Ishikawa (cell line): Measurements from ENCODE around the gene EPN2.

Experiments used
- CEBPB ChIP-seq: IDR thresholded peaks from 2 replicates; pipeline ENCODE4 v1.6.1; 2012
- CREB1 ChIP-seq: IDR thresholded peaks from 2 replicates; pipeline ENCODE4 v1.6.1; 2012; ENCODE audit warnings: low read depth
- EGR1 ChIP-seq: IDR thresholded peaks from 2 replicates; pipeline ENCODE4 v1.6.1; 2012
- EP300 ChIP-seq: IDR thresholded peaks from 2 replicates; pipeline ENCODE4 v1.6.1; 2012; ENCODE audit warnings: borderline replicate concordance
- FOXM1 ChIP-seq: IDR thresholded peaks from 2 replicates; pipeline ENCODE4 v1.6.1; 2012; ENCODE audit warnings: low read depth, borderline replicate concordance
- NFIC ChIP-seq: IDR thresholded peaks from 2 replicates; pipeline ENCODE4 v1.6.1; 2012
- RAD21 ChIP-seq: IDR thresholded peaks from 2 replicates; pipeline ENCODE4 v1.6.1; 2012; ENCODE audit warnings: low read depth
- TAF1 ChIP-seq: IDR thresholded peaks from 2 replicates; pipeline ENCODE4 v1.6.1; 2012; ENCODE audit warnings: low read depth, mild to moderate bottlenecking
- TCF12 ChIP-seq: IDR thresholded peaks from 2 replicates; pipeline ENCODE4 v1.6.1; 2012; ENCODE audit warnings: low read depth
- TEAD4 ChIP-seq: IDR thresholded peaks from 2 replicates; pipeline ENCODE4 v1.6.1; 2012
- YY1 ChIP-seq: IDR thresholded peaks from 2 replicates; pipeline ENCODE4 v1.6.1; 2012; ENCODE audit warnings: low read depth
- ZBTB7A ChIP-seq: IDR thresholded peaks from 2 replicates; pipeline ENCODE4 v1.6.1; 2012; ENCODE audit warnings: low read depth
- TF ChIP-seq, protein P1 (sequence below): IDR thresholded peaks from 2 replicates; pipeline ENCODE4 v1.6.1; 2012; ENCODE audit warnings: low read depth, mild to moderate bottlenecking
- TF ChIP-seq, protein P2 (sequence below): IDR thresholded peaks from 2 replicates; pipeline ENCODE4 v1.6.1; 2012
- TF ChIP-seq, protein P3 (sequence below): IDR thresholded peaks from 2 replicates; pipeline ENCODE4 v1.6.1; 2012

EPN2 gene

DNA sequence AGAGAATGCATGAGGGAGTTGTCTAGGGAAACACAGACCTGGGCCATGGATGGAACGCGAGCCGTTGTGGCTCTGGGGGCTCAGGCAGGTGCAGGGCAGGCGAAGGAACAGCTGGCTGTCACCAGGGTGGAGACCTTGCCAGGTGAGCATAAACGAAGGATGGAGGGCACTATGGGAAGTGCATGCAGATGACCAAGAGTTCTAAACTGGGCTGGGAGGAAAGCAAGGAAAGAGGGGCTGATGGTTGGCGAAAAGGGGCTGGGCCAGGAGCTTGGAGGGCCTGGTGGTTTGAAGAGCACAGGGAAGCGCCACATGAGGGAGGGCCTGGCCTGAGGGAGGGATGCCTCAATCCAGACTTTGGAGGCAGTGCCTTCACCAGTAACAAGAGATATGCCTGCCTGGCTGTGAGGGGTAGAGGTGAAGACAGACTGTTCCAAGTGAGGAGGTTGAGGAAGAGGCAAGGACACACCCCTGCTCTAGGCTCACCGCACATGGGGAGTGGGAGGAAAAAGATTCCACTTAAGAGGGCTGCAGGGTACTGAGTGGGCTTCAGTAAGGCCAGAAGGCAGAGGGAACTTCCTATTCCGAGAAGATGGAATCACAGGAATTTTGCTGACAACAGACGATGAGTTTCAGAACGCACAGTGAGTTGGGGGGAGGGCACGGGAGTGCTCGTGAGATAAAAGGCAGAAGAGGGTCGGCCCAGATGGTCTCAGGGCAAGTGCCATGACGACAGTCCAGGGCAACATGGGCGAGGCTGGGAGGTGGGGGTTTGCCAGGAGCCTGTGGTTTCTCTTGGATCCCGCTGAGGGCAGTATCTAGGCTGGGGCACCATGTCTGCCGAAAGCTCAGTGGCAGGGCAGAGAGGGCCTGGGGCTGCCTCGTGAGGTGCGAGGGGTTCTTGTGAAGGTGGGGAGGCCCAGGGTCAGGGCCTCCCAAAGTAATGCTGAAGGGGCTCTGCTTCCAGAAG lies 104.8 kb downstream of the EPN2 start:
- TF ChIP-seq TAF1 = no peak

DNA sequence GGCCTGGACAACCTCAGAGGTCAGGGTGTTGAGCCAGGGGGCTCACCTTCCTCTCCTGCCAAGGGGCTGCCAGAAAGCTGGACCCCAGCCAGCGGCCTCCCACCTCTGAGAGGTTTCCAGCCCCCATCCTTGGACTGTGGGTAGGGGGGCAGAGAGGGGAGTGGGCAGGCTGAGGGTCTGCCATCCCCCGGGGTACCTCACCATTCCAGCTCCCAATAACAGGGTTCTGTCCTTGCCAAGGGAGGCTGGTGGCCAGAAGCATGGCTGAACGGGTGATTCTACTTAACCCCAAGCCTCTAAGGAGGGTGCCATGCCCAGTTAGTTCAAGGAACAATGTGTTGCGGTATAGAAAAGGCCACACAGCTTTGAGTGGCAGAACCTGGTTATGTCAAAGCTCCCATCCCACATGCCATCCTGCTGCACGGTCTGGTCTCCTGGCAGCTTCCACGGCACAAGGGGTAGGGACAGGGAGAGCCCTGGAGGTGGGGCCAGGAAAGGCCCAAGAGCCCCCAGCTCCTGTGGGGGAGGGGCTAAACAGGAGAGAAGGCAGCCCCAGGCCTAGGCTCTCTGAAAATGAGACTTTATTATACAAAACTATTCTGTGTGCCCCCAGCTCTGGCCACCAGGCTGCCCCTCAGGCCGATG lies 105.6 kb downstream of the EPN2 start:
- no peak for TF ChIP-seq FOXM1
- TF ChIP-seq EGR1 = no peak
- no peak for TF ChIP-seq YY1

DNA sequence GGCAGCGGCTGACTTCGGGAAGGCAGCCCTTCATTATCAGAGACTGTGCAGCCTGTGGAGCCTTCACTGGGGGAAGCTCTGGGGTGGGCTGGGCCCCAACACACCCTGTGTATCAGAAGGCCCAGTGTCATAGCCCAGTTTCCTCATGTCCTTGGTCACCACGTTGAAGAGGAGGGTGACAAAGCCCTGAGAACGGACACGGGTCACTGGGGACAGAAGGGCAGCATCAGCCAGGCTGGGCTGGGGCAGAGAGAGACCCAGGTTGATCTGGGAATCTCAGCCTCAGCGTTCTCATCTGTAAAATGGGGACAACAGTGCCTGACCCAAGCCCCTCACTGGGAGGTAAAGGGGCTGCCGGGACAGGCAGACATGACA lies 106.1 kb downstream of the EPN2 start:
- no peak for TF ChIP-seq EGR1
- no peak for TF ChIP-seq YY1
- TF ChIP-seq FOXM1 = no peak
- no peak for TF ChIP-seq RAD21
- TF ChIP-seq, protein P1, sequence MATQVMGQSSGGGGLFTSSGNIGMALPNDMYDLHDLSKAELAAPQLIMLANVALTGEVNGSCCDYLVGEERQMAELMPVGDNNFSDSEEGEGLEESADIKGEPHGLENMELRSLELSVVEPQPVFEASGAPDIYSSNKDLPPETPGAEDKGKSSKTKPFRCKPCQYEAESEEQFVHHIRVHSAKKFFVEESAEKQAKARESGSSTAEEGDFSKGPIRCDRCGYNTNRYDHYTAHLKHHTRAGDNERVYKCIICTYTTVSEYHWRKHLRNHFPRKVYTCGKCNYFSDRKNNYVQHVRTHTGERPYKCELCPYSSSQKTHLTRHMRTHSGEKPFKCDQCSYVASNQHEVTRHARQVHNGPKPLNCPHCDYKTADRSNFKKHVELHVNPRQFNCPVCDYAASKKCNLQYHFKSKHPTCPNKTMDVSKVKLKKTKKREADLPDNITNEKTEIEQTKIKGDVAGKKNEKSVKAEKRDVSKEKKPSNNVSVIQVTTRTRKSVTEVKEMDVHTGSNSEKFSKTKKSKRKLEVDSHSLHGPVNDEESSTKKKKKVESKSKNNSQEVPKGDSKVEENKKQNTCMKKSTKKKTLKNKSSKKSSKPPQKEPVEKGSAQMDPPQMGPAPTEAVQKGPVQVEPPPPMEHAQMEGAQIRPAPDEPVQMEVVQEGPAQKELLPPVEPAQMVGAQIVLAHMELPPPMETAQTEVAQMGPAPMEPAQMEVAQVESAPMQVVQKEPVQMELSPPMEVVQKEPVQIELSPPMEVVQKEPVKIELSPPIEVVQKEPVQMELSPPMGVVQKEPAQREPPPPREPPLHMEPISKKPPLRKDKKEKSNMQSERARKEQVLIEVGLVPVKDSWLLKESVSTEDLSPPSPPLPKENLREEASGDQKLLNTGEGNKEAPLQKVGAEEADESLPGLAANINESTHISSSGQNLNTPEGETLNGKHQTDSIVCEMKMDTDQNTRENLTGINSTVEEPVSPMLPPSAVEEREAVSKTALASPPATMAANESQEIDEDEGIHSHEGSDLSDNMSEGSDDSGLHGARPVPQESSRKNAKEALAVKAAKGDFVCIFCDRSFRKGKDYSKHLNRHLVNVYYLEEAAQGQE = no peak
- TF ChIP-seq TEAD4 = no peak
- no peak for TF ChIP-seq TAF1
- TF ChIP-seq ZBTB7A = no peak

DNA sequence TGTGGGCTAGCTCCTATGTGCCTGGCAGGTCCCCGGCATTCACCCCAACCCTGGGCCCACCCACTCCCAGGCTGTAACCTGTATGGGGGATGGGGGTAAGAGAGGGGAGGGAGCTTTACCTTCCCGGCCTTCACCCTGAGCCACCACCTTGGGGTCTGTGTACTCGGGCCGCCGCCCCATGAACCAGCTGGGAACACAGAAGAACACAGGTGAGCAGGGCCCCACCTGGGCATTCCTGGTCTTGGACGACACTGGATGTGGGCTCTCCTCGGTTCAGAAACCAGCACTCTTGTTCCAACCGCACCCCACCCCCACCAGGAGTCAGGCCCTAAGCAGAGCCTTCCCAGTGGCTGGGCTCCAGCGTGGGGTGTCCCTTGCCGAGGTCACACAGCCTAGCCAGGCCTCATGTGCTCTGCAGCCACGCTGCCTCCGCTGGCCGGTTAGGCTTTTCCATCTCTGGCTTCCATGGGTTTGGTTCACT lies 106.5 kb downstream of the EPN2 start:
- TF ChIP-seq NFIC (no peak), RAD21 (no peak), ZBTB7A (no peak), FOXM1 (no peak), TCF12 (no peak), TEAD4 (no peak), EGR1 (no peak)
- TF ChIP-seq, protein P1 = no peak

DNA sequence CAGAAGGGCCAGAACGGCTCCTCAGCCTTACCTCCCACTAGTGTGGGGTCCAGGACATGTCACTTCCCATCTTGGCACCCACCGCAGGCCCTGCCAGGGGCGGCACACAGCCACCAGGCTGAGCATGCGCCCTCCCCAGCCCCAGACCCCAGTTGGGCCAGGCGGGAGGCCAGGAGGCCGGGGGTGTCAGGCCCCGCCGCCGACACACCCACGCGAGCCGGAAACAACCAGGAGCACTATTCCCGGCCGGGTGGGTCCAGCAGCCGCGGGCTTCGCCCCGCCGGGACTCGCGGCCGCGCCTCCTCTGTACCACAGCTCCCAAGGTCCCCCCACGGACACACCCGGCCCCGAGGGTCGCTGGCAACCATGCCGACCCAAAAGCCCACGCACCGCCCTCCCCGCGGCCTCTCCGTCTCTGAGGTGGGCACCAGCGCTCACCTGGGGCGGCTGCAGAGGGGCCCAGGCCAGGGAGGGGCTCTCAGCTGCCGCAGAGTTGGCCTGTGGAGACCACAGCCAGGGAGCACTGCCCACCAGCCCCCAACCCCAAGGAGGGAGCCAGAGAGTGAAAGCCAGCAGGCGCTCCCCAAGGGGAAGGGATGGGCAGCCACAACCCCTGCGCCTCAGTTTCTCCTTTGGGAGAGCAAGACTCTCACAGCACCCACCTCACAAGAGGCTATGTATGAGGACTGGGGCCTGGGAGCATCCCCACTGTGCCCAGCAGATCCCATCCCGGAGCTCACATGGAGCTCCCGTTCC lies 107.3 kb downstream of the EPN2 start:
- TF ChIP-seq FOXM1 = no peak
- TF ChIP-seq TAF1 = no peak
- TF ChIP-seq CREB1 = no peak
- no peak for TF ChIP-seq NFIC
- TF ChIP-seq CEBPB = no peak

DNA sequence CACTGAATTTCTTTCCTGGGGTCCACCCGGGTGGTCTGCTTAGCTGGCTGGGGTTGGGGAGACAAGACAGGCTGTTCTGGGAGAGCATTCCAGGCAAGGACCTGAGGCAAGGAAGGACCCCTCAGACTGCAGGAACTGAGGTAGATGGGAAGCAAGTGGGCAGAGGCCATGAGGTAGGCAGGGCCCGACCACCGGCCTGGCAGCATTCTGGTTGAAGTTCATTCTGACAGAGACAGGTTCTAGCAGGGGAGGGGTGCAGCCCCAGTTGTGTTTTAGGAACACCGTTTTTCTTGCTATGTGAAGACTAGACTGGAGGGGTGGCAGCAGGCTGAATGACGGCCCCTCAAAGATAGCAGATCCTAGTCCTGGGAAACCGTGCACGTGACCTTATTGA lies 107.9 kb downstream of the EPN2 start:
- TF ChIP-seq TCF12 (no peak), EP300 (no peak), CREB1 (no peak), TAF1 (no peak), EGR1 (no peak), CEBPB (no peak)
- TF ChIP-seq, protein P2, sequence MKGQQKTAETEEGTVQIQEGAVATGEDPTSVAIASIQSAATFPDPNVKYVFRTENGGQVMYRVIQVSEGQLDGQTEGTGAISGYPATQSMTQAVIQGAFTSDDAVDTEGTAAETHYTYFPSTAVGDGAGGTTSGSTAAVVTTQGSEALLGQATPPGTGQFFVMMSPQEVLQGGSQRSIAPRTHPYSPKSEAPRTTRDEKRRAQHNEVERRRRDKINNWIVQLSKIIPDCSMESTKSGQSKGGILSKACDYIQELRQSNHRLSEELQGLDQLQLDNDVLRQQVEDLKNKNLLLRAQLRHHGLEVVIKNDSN = no peak

DNA sequence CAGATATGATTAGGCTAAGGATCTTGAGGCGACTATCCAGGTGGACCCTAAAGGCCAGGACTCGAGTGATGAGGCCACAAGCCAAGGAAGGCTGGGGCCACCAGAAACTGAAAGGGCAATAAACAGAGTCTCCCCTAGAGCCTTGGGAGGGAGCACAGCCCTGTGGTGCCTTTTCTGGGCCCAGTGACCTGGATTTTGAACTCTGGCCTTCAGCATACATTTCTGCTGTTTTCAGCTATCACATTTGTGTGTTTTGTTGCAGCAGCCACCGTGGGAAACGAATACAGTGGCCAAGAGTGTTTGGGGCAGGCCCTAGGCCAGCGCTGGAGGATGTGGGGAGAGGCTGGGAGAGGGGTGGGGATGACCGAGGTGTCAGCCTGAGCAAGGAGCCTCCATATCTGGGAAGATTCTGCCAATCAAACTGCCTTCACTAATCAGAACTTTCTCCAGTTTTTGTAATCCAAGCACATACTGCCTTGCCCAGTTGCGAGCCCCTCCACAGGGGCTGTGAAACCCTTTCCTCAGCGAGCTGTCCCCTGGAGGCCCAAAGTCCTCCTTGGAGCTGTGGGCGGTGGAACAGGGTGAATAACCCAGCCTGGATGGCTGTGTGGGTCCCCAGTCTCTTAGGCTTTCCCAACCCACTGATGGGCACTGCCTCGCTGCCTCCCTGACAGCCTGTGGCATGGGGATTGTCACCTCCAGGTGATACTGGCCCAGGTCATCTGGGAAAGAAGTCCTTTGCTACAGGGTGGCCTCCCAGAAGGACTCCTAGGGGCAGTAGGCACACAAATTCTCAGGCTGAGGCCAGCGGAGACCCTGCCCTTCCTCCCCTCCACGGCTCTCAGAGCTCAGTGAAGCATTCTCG lies 108.6 kb downstream of the EPN2 start:
- TF ChIP-seq NFIC (no peak), CEBPB (no peak), TAF1 (no peak), TEAD4 (no peak), EP300 (no peak), YY1 (no peak), ZBTB7A (no peak), EGR1 (no peak), FOXM1 (no peak), RAD21 (no peak), CREB1 (no peak), TCF12 (no peak)
- TF ChIP-seq, protein P1 = no peak
- TF ChIP-seq, protein P2 = no peak
- TF ChIP-seq, protein P3, sequence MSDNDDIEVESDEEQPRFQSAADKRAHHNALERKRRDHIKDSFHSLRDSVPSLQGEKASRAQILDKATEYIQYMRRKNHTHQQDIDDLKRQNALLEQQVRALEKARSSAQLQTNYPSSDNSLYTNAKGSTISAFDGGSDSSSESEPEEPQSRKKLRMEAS = no peak
